ENCODE data around the gene TRAK1.

GRCh38 chr3:42256135-42256819, 165.1 kb downstream of the TRAK1 start:
- TF ChIP-seq SPI1 (IDR thresholded peaks at IDR 0.05; ENCODE audit: low read depth, low read length) (no peak), POLR2A (IDR thresholded peaks at IDR 0.05; ENCODE audit: low read depth, low read length) (no peak), POLR2AphosphoS5 (IDR thresholded peaks at IDR 0.05; ENCODE audit: low read depth, low read length) (no peak), TAF1 (IDR thresholded peaks at IDR 0.05; ENCODE audit: low read depth, low read length) (no peak), POU2F2 (IDR thresholded peaks at IDR 0.05; ENCODE audit: low read depth, low read length) (no peak)

All from GM12891 (cell line).